ENCODE results near the gene IZUMO2. TPM values are rescaled to one million over a fixed set of nuclear protein-coding genes. Genes with fewer than 3 reads are reported as not detected.
"Not testable (repeated sequence)": the region's sequence is repeated elsewhere in the genome, so short reads cannot be mapped to it uniquely, and the experiment has no call there.

Gene IZUMO2
- total RNA-seq, 8 experiments from 2014 or later, result not detected

- peak in 6 of 8 experiments; percentile 81 to 96 (median 94) for ATAC-seq (replicated peaks in 6 of 8)
- in situ Hi-C loops (cut with MboI; ENCODE audit: low pct_unique_long_range_greater_than_20kb in 2 of 9, low sequenced_read_pairs in 9 of 9, unreplicated experiment in 9 of 9), result loop anchor here in 2 of 9 experiments (25.0 kb wide), 1 partner anchor 210 kb away; the partner anchor contains the start of genes ATF5 (in 2 of the 2) and NUP62 (in 2 of the 2)
- H3K4me3 ChIP-seq, result peak overlapping the region in 3 of 5 donors; percentile 42 to 68 (median 66)
- 0 to 74% (median 0%) methylated on average over 2 to 19 of the region's 52 CpGs; no CpG with 5 or more reads in 1 of the 10 experiments for WGBS, 10 experiments
- no peaks in the 10 kb centered on the region for H3K4me1 ChIP-seq (replicated peaks in 1 of 2)
- no peak overlapping the region for H3K27ac ChIP-seq
Measured at GRCh38 chr19:50147462-50148423, 15.3 kb downstream of the IZUMO2 start.

- 14 to 100% (median 85%) methylated on average over 1 of the region's 1 CpG; no CpG with 5 or more reads in 2 of the 10 experiments for WGBS, 10 experiments
- not testable (repeated sequence) for H3K4me3 ChIP-seq; H3K27ac ChIP-seq; ATAC-seq (replicated peaks in 6 of 8); H3K4me1 ChIP-seq (replicated peaks in 1 of 2)
- in situ Hi-C loops (cut with MboI; ENCODE audit: low pct_unique_long_range_greater_than_20kb in 2 of 9, low sequenced_read_pairs in 9 of 9, unreplicated experiment in 9 of 9), result loop anchor here in 2 of 9 experiments (25.0 kb wide), 1 partner anchor 205 kb away; the partner anchor contains the start of genes ATF5 (in 2 of the 2) and NUP62 (in 2 of the 2)
Measured at GRCh38 chr19:50141921-50142320, 21.2 kb downstream of the IZUMO2 start.

- in situ Hi-C loops (cut with MboI; ENCODE audit: low pct_unique_long_range_greater_than_20kb in 2 of 9, low sequenced_read_pairs in 9 of 9, unreplicated experiment in 9 of 9), result loop anchor here in 2 of 9 experiments (25.0 kb wide), 1 partner anchor 203 kb away; the partner anchor contains the start of genes ATF5 (in 2 of the 2) and NUP62 (in 2 of the 2)
- H3K4me1 ChIP-seq (replicated peaks in 1 of 2); ATAC-seq (replicated peaks in 6 of 8); H3K4me3 ChIP-seq; H3K27ac ChIP-seq: not testable (repeated sequence)
- WGBS, 10 experiments, result 42 to 100% (median 73%) methylated on average over 2 to 5 of the region's 36 CpGs; no CpG with 5 or more reads in 2 of the 10 experiments
Measured at GRCh38 chr19:50140118-50140845, 22.8 kb downstream of the IZUMO2 start.

GRCh38 chr19:50136603-50137365 is 26.3 kb downstream of the IZUMO2 start:
- WGBS, 10 experiments, result 40 to 80% (median 68%) methylated on average over 11 to 17 of the region's 23 CpGs
- not testable (repeated sequence) for H3K4me1 ChIP-seq (replicated peaks in 1 of 2); H3K4me3 ChIP-seq; H3K27ac ChIP-seq
- in situ Hi-C loops (cut with MboI; ENCODE audit: low pct_unique_long_range_greater_than_20kb in 2 of 9, low sequenced_read_pairs in 9 of 9, unreplicated experiment in 9 of 9), result loop anchor here in 2 of 9 experiments (25.0 kb wide), 1 partner anchor 199 kb away; the partner anchor contains the start of genes ATF5 (in 2 of the 2) and NUP62 (in 2 of the 2)
- peak in 1 of 8 experiments; percentile 33 for ATAC-seq (replicated peaks in 6 of 8)

- H3K4me3 ChIP-seq; H3K4me1 ChIP-seq (replicated peaks in 1 of 2); H3K27ac ChIP-seq; ATAC-seq (replicated peaks in 6 of 8): not testable (repeated sequence)
- WGBS, 10 experiments, result 61 to 91% (median 74%) methylated on average over 10 of the region's 10 CpGs
- in situ Hi-C loops (cut with MboI; ENCODE audit: low pct_unique_long_range_greater_than_20kb in 2 of 9, low sequenced_read_pairs in 9 of 9, unreplicated experiment in 9 of 9), result loop anchor here in 2 of 9 experiments (25.0 kb wide), 1 partner anchor 199 kb away; the partner anchor contains the start of genes ATF5 (in 2 of the 2) and NUP62 (in 2 of the 2)
Measured at GRCh38 chr19:50135856-50136602, 27.1 kb downstream of the IZUMO2 start.

DNA sequence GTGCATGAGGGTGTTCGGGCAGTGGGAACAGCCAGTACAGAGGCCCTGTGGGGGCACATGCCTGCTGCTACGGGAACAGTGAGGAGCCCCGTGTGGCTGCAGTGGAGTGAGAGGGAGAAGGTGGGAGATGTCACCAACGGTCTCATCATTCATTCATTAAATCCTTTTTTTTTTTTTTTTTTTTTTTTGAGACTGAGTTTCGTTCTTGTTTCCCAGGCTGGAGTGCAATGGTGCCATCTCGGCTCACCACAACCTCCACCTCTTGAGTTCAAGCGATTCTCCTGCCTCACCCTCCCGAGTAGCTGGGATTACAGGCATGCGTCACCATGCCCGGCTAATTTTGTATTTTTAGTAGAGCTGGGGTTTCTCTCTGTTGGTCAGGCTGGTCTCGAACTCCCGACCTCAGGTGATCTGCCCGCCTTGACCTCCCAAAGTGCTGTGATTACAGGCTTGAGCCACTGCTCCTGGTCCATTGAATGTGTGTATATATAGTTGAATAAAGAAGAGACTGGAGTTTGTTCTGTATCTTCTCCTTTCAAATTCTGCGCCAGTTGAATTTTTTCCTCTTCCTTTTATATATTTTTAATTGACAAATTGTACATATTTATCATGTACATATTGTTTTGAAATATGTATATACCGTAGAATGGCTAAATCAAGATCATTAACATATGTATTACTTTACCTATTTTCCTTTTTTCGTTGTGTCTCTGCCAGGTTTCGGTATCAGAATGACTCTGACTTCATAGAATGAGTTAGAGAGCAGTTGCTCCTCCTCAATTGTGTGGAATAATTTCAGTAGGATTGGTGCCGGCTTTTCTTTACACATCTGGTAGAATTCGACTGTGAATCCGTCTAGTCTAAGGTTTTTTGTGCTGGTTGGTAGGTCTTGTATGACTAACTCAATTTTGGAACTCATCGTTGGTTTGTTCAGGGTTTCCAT is 28.0 kb downstream of the IZUMO2 start:
- H3K4me1 ChIP-seq (replicated peaks in 1 of 2); H3K27ac ChIP-seq; ATAC-seq (replicated peaks in 6 of 8); H3K4me3 ChIP-seq: not testable (repeated sequence)
- WGBS, 10 experiments, result 40 to 84% (median 57%) methylated on average over 4 to 8 of the region's 21 CpGs
- in situ Hi-C loops (cut with MboI; ENCODE audit: low pct_unique_long_range_greater_than_20kb in 2 of 9, low sequenced_read_pairs in 9 of 9, unreplicated experiment in 9 of 9), result loop anchor here in 2 of 9 experiments (25.0 kb wide), 1 partner anchor 198 kb away; the partner anchor contains the start of genes ATF5 (in 2 of the 2) and NUP62 (in 2 of the 2)

DNA sequence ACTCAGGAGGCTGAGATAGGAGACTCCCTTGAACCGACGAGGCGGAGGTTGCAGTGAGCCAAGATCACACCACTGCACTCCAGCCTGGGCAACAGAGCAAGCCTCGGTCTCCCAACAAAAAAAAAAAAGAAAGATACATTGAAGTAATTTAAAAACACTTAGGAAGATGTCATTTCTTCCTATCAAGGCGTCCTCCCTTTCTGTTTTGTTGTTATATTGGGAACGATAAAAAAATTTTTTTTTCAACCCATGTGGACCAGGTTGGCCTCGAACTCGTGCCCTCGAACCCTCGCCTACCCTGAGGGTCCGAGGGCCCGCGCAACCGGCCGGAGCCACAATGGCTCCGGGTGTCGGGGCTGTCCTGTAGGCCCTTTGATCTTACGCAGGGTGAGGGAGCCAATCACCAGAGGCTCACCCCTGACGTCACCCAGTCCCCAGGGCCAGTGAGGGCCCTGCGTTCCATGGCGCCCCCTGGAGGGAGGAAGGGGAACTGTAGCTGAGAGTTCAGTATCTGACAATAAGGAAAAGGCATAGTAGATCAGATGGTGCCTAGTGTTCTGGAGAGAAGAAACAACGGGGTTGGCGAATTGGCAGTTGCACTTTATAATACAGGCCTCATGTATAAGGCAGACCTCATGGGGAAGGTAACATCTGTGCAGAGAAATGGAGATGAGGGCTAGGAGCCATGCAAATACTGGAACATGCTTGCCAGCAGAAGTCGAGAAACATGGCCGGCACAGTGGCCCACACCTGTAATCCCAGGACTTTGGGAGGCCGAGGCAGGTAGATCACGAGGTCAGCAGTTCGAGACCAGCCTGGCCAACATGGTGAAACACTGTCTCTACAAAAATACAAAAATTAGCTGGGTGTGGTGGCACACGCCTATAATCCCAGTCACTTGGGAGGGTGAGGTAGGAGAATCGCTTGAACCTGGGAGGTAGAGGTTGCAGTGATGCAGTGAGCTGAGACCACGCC is 29.3 kb downstream of the IZUMO2 start:
- not testable (repeated sequence) for H3K27ac ChIP-seq; H3K4me1 ChIP-seq (replicated peaks in 1 of 2); ATAC-seq (replicated peaks in 6 of 8); H3K4me3 ChIP-seq
- in situ Hi-C loops (cut with MboI; ENCODE audit: low pct_unique_long_range_greater_than_20kb in 2 of 9, low sequenced_read_pairs in 9 of 9, unreplicated experiment in 9 of 9), result loop anchor here in 2 of 9 experiments (25.0 kb wide), 1 partner anchor 197 kb away; the partner anchor contains the start of genes ATF5 (in 2 of the 2) and NUP62 (in 2 of the 2)
- WGBS, 10 experiments, result 51 to 88% (median 63%) methylated on average over 3 to 7 of the region's 31 CpGs; no CpG with 5 or more reads in 1 of the 10 experiments

DNA sequence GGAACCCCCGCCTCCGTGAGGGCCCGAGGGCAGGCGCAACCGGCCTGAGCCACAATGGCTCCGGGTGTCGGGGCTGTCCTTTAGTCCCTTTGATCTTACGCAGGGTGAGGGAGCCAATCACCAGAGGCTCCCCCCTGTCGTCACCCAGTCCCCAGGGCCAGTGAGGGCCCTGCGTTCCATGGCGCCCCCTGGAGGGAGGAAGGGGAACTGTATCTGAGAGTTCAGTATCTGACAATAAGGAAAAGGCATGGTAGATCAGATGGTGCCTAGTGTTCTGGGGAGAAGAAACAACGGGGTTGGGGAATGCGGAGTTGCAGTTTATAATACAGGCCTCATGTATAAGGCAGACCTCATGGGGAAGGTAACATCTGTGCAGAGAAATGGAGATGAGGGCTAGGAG is 59.1 kb downstream of the IZUMO2 start:
- in situ Hi-C loops (cut with MboI; ENCODE audit: low pct_unique_long_range_greater_than_20kb in 2 of 9, low sequenced_read_pairs in 9 of 9, unreplicated experiment in 9 of 9); ATAC-seq (replicated peaks in 6 of 8); H3K4me3 ChIP-seq; H3K27ac ChIP-seq; H3K4me1 ChIP-seq (replicated peaks in 1 of 2): not testable (repeated sequence)
- WGBS, 10 experiments, result no CpG with 5 or more reads among the region's 13 CpGs

DNA sequence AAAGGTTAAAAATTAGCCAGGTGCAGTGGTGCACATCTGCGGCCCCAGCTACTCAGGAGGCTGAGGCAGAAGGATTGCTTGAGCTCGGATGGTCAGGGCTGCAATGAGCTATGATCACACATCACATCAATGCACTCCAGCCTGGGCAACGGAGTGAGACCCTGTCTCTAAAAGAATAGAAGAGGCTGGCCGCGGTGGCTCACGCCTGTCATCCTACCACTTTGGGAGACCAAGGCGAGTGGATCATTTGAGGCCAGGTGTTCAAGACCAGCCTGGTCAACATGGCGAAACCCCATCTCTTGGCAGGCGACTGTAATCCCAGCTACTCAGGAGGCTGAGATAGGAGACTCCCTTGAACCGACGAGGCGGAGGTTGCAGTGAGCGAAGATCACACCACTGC is 59.7 kb downstream of the IZUMO2 start:
- H3K4me1 ChIP-seq (replicated peaks in 1 of 2); ATAC-seq (replicated peaks in 6 of 8); H3K27ac ChIP-seq; H3K4me3 ChIP-seq; in situ Hi-C loops (cut with MboI; ENCODE audit: low pct_unique_long_range_greater_than_20kb in 2 of 9, low sequenced_read_pairs in 9 of 9, unreplicated experiment in 9 of 9): not testable (repeated sequence)
- WGBS, 10 experiments, result no CpG with 5 or more reads among the region's 13 CpGs
